GM18511 (cell line): ENCODE data around the gene PPP6R1.

Experiments
- ATAC-seq: cut with Tn5 transposase; IDR thresholded peaks from one replicate; pipeline ENCODE4 v1.9.1; 2021; ENCODE audit warnings: mild to moderate bottlenecking, moderate library complexity; ENCODE audit not compliant: unreplicated experiment

The PPP6R1 gene

GRCh38 chr19:55261671-55262126, 2.9 kb upstream of the PPP6R1 start:
- ATAC-seq: no peak

GRCh38 chr19:55259540-55260210, 858 bp upstream of the PPP6R1 start:
- ATAC-seq: no peak

GRCh38 chr19:55258476-55258827, 365 bp downstream of the PPP6R1 start:
- ATAC-seq: peak; percentile 21

- ATAC-seq: no peak
Observed at GRCh38 chr19:55257461-55258420, 1.1 kb downstream of the PPP6R1 start.

GRCh38 chr19:55256562-55257460, 2.0 kb downstream of the PPP6R1 start:
- no peak for ATAC-seq

- no peak for ATAC-seq
Observed at GRCh38 chr19:55255618-55256423, 3.0 kb downstream of the PPP6R1 start.

- ATAC-seq: no peak
Observed at GRCh38 chr19:55254625-55254977, 4.2 kb downstream of the PPP6R1 start.

- peak; percentile 51 for ATAC-seq
Observed at GRCh38 chr19:55253842-55254624, 4.8 kb downstream of the PPP6R1 start.

GRCh38 chr19:55252760-55253663, 5.8 kb downstream of the PPP6R1 start:
- ATAC-seq: no peak

GRCh38 chr19:55251341-55252081, 7.3 kb downstream of the PPP6R1 start:
- ATAC-seq: no peak

GRCh38 chr19:55250262-55251036, 8.4 kb downstream of the PPP6R1 start:
- no peak for ATAC-seq

GRCh38 chr19:55249841-55250240, 9.0 kb downstream of the PPP6R1 start:
- no peak for ATAC-seq

GRCh38 chr19:55248704-55249103, 10.1 kb downstream of the PPP6R1 start:
- ATAC-seq: no peak

GRCh38 chr19:55248166-55248675, 10.6 kb downstream of the PPP6R1 start:
- no peak for ATAC-seq

- no peak for ATAC-seq
Observed at GRCh38 chr19:55247621-55248099, 11.2 kb downstream of the PPP6R1 start.
